ENCODE results near the gene EFHC1. TPM values are rescaled to one million over a fixed set of nuclear protein-coding genes. Genes with fewer than 3 reads are reported as not detected.

EFHC1 gene
- total and polyA plus RNA-seq, 2 of the 13 experiments (the other 11 are each of a cell fraction or from before 2014, with no cell fraction given), result 23.4 to 29.5 TPM

DNA sequence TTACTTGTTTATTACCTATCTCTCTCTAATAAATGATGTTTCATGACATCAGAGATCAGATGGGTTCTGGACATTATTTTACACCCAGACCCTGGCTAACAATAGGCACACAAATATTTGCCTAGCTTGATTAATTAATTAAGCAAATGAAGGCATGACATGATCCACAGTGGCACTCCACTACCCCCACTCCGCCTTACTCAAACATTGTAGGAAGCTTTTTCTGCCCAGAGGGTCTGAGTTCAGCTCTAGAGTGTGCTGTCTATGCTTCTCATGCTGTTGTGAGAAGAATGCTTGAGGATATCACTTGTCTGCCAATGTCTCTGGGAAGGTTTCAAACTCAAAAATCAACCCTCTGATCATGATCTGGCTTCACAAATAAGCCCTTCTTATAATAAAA, 111.7 kb downstream of the EFHC1 start:
- Histone ChIP-seq H3K9ac (ENCODE audit: insufficient read depth, low read depth, low read length) (no peak overlapping the region), H3K36me3 (replicated peaks in 1 of 2; ENCODE audit: control insufficient read depth in 1 of 2, insufficient read depth in 2 of 2, low read length in 2 of 2) (peaks cover 35 to 78% of the 10 kb centered on the region in 2 experiments), H3K4me2 (ENCODE audit: low read depth, low read length) (no peak overlapping the region), H3K9me3 (ENCODE audit: low read length) (no peaks in the 10 kb centered on the region), H4K20me1 (ENCODE audit: insufficient read depth, low read length) (no peaks in the 10 kb centered on the region), H3K4me1 (ENCODE audit: insufficient read depth, low read length) (peaks cover 7% of the 10 kb centered on the region), H3K27ac (ENCODE audit: extremely low read length, insufficient read depth, low read length) (no peak overlapping the region), H3K79me2 (ENCODE audit: insufficient read depth, low read length) (peaks cover 29% of the 10 kb centered on the region), H3K27me3 (ENCODE audit: control insufficient read depth in 1 of 2, insufficient read depth in 2 of 2, low read length in 2 of 2) (no peaks in the 10 kb centered on the region), H3K4me3 (replicated peaks in 1 of 3; ENCODE audit: insufficient read depth in 1 of 3, low read depth in 2 of 3, low read length in 3 of 3) (no peak overlapping the region), H2AFZ (ENCODE audit: low read length) (no peak overlapping the region)
- CTCF ChIA-PET (ENCODE audit: low intra/inter-chr PET ratio, low total read pairs), result no interaction called here
- WGBS (ENCODE audit: low lambda C conversion rate), result 100% methylated on average over 1 of the region's 1 CpG
- POLR2A ChIA-PET, result no interaction called here
- intact Hi-C loops (cut with micrococcal nuclease; ENCODE audit: unreplicated experiment) (no loop called here), in situ Hi-C loops (cut with HindIII; ENCODE audit: extremely low pct_ligation_motif_present, low pct_unique_long_range_greater_than_20kb) (no loop called here)
- no TSS peak for BruUV-seq (replicated peaks)
- ATAC-seq, result no peak
- no peak for DNase-seq (ENCODE audit: low spot score)
- FAIRE-seq, result no peak
- no peak for TF ChIP-seq ADNP (CRISPR knock-in tag; IDR thresholded peaks at IDR 0.05)
- TF ChIP-seq, protein P1, sequence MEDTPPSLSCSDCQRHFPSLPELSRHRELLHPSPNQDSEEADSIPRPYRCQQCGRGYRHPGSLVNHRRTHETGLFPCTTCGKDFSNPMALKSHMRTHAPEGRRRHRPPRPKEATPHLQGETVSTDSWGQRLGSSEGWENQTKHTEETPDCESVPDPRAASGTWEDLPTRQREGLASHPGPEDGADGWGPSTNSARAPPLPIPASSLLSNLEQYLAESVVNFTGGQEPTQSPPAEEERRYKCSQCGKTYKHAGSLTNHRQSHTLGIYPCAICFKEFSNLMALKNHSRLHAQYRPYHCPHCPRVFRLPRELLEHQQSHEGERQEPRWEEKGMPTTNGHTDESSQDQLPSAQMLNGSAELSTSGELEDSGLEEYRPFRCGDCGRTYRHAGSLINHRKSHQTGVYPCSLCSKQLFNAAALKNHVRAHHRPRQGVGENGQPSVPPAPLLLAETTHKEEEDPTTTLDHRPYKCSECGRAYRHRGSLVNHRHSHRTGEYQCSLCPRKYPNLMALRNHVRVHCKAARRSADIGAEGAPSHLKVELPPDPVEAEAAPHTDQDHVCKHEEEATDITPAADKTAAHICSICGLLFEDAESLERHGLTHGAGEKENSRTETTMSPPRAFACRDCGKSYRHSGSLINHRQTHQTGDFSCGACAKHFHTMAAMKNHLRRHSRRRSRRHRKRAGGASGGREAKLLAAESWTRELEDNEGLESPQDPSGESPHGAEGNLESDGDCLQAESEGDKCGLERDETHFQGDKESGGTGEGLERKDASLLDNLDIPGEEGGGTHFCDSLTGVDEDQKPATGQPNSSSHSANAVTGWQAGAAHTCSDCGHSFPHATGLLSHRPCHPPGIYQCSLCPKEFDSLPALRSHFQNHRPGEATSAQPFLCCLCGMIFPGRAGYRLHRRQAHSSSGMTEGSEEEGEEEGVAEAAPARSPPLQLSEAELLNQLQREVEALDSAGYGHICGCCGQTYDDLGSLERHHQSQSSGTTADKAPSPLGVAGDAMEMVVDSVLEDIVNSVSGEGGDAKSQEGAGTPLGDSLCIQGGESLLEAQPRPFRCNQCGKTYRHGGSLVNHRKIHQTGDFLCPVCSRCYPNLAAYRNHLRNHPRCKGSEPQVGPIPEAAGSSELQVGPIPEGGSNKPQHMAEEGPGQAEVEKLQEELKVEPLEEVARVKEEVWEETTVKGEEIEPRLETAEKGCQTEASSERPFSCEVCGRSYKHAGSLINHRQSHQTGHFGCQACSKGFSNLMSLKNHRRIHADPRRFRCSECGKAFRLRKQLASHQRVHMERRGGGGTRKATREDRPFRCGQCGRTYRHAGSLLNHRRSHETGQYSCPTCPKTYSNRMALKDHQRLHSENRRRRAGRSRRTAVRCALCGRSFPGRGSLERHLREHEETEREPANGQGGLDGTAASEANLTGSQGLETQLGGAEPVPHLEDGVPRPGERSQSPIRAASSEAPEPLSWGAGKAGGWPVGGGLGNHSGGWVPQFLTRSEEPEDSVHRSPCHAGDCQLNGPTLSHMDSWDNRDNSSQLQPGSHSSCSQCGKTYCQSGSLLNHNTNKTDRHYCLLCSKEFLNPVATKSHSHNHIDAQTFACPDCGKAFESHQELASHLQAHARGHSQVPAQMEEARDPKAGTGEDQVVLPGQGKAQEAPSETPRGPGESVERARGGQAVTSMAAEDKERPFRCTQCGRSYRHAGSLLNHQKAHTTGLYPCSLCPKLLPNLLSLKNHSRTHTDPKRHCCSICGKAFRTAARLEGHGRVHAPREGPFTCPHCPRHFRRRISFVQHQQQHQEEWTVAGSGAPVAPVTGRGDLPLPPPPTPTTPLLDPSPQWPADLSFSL (CRISPR knock-in tag; IDR thresholded peaks at IDR 0.05), result no peak
- TF ChIP-seq SIX4 (CRISPR knock-in tag; IDR thresholded peaks at IDR 0.05), result no peak
- no peak for TF ChIP-seq ZNF792 (CRISPR knock-in tag; IDR thresholded peaks at IDR 0.05)
- TF ChIP-seq, protein P2, sequence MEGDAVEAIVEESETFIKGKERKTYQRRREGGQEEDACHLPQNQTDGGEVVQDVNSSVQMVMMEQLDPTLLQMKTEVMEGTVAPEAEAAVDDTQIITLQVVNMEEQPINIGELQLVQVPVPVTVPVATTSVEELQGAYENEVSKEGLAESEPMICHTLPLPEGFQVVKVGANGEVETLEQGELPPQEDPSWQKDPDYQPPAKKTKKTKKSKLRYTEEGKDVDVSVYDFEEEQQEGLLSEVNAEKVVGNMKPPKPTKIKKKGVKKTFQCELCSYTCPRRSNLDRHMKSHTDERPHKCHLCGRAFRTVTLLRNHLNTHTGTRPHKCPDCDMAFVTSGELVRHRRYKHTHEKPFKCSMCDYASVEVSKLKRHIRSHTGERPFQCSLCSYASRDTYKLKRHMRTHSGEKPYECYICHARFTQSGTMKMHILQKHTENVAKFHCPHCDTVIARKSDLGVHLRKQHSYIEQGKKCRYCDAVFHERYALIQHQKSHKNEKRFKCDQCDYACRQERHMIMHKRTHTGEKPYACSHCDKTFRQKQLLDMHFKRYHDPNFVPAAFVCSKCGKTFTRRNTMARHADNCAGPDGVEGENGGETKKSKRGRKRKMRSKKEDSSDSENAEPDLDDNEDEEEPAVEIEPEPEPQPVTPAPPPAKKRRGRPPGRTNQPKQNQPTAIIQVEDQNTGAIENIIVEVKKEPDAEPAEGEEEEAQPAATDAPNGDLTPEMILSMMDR (CRISPR knock-in tag; IDR thresholded peaks at IDR 0.05), result no peak
- TF ChIP-seq, protein P3, sequence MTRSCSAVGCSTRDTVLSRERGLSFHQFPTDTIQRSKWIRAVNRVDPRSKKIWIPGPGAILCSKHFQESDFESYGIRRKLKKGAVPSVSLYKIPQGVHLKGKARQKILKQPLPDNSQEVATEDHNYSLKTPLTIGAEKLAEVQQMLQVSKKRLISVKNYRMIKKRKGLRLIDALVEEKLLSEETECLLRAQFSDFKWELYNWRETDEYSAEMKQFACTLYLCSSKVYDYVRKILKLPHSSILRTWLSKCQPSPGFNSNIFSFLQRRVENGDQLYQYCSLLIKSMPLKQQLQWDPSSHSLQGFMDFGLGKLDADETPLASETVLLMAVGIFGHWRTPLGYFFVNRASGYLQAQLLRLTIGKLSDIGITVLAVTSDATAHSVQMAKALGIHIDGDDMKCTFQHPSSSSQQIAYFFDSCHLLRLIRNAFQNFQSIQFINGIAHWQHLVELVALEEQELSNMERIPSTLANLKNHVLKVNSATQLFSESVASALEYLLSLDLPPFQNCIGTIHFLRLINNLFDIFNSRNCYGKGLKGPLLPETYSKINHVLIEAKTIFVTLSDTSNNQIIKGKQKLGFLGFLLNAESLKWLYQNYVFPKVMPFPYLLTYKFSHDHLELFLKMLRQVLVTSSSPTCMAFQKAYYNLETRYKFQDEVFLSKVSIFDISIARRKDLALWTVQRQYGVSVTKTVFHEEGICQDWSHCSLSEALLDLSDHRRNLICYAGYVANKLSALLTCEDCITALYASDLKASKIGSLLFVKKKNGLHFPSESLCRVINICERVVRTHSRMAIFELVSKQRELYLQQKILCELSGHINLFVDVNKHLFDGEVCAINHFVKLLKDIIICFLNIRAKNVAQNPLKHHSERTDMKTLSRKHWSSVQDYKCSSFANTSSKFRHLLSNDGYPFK (CRISPR knock-in tag; IDR thresholded peaks at IDR 0.05; ENCODE audit: borderline replicate concordance), result no peak
- TF ChIP-seq FOXM1 (CRISPR knock-in tag; IDR thresholded peaks at IDR 0.05), result no peak
- TF ChIP-seq, protein P4, sequence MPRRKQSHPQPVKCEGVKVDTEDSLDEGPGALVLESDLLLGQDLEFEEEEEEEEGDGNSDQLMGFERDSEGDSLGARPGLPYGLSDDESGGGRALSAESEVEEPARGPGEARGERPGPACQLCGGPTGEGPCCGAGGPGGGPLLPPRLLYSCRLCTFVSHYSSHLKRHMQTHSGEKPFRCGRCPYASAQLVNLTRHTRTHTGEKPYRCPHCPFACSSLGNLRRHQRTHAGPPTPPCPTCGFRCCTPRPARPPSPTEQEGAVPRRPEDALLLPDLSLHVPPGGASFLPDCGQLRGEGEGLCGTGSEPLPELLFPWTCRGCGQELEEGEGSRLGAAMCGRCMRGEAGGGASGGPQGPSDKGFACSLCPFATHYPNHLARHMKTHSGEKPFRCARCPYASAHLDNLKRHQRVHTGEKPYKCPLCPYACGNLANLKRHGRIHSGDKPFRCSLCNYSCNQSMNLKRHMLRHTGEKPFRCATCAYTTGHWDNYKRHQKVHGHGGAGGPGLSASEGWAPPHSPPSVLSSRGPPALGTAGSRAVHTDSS (CRISPR knock-in tag; conservative IDR thresholded peaks at IDR 0.05), result no peak
- no peak for TF ChIP-seq ARID2 (CRISPR knock-in tag; IDR thresholded peaks at IDR 0.05; ENCODE audit: borderline replicate concordance)
